Measurements from ENCODE around the gene PTPRG. TPM values are rescaled to one million over a fixed set of nuclear protein-coding genes. Genes with fewer than 3 reads are reported as not detected.
"Not testable (repeated sequence)": the region's sequence is repeated elsewhere in the genome, so short reads cannot be mapped to it uniquely, and the experiment has no call there.

PTPRG gene
- total RNA-seq, 3 donors from 2014 or later = 0.10 to 0.19 (median 0.13) TPM

GRCh38 chr3:61743686-61744242 lies 182.4 kb downstream of the PTPRG start:
- Mint-ChIP-seq H3K27me3 (ENCODE audit: low read depth) (no peaks in the 10 kb centered on the region), H3K9me3 (no peaks in the 10 kb centered on the region), H3K36me3 (ENCODE audit: insufficient read depth) (no peaks in the 10 kb centered on the region), H3K4me1 (ENCODE audit: low read depth) (no peaks in the 10 kb centered on the region), H3K4me3 (no peak overlapping the region)
- ATAC-seq (no peak), DNase-seq (no peak)

- ATAC-seq = no peak
- H3K4me3 Mint-ChIP-seq = no peak overlapping the region
- DNase-seq = no peak
- no peaks in the 10 kb centered on the region for H3K4me1 Mint-ChIP-seq (ENCODE audit: low read depth)
- H3K36me3 Mint-ChIP-seq (ENCODE audit: insufficient read depth) = no peaks in the 10 kb centered on the region
- no peaks in the 10 kb centered on the region for H3K9me3 Mint-ChIP-seq
- H3K27me3 Mint-ChIP-seq (ENCODE audit: low read depth) = no peaks in the 10 kb centered on the region
Measured at GRCh38 chr3:61748288-61748687, 186.9 kb downstream of the PTPRG start.

- ATAC-seq (no peak), DNase-seq (no peak)
- no peaks in the 10 kb centered on the region for H3K9me3 Mint-ChIP-seq
- no peaks in the 10 kb centered on the region for H3K36me3 Mint-ChIP-seq (ENCODE audit: insufficient read depth)
- no peaks in the 10 kb centered on the region for H3K4me1 Mint-ChIP-seq (ENCODE audit: low read depth)
- no peaks in the 10 kb centered on the region for H3K27me3 Mint-ChIP-seq (ENCODE audit: low read depth)
- no peak overlapping the region for H3K4me3 Mint-ChIP-seq
Measured at GRCh38 chr3:61750766-61751165, 189.4 kb downstream of the PTPRG start.

GRCh38 chr3:61758839-61759238 lies 197.5 kb downstream of the PTPRG start:
- Mint-ChIP-seq H3K4me1 (ENCODE audit: low read depth) (no peaks in the 10 kb centered on the region), H3K9me3 (no peaks in the 10 kb centered on the region), H3K36me3 (ENCODE audit: insufficient read depth) (no peaks in the 10 kb centered on the region), H3K4me3 (no peak overlapping the region), H3K27me3 (ENCODE audit: low read depth) (no peaks in the 10 kb centered on the region)
- DNase-seq (no peak), ATAC-seq (no peak)

- not testable (repeated sequence) for H3K27me3 Mint-ChIP-seq (ENCODE audit: low read depth); H3K4me1 Mint-ChIP-seq (ENCODE audit: low read depth); ATAC-seq; DNase-seq; H3K4me3 Mint-ChIP-seq; H3K36me3 Mint-ChIP-seq (ENCODE audit: insufficient read depth); H3K9me3 Mint-ChIP-seq
Measured at GRCh38 chr3:61760783-61761182, 199.4 kb downstream of the PTPRG start.

GRCh38 chr3:61761694-61762430 lies 200.5 kb downstream of the PTPRG start:
- Mint-ChIP-seq H3K9me3 (no peaks in the 10 kb centered on the region), H3K4me3 (no peak overlapping the region), H3K4me1 (ENCODE audit: low read depth) (no peaks in the 10 kb centered on the region), H3K27me3 (ENCODE audit: low read depth) (no peaks in the 10 kb centered on the region), H3K36me3 (ENCODE audit: insufficient read depth) (no peaks in the 10 kb centered on the region)
- DNase-seq = no peak
- no peak for ATAC-seq

GRCh38 chr3:61765157-61765876 lies 203.9 kb downstream of the PTPRG start:
- no peak for DNase-seq
- no peaks in the 10 kb centered on the region for H3K9me3 Mint-ChIP-seq

GRCh38 chr3:61768284-61769037 lies 207.1 kb downstream of the PTPRG start:
- Mint-ChIP-seq H3K27me3 (ENCODE audit: low read depth) (no peaks in the 10 kb centered on the region), H3K4me3 (no peak overlapping the region), H3K4me1 (ENCODE audit: low read depth) (no peaks in the 10 kb centered on the region), H3K9me3 (peaks cover 4% of the 10 kb centered on the region), H3K36me3 (ENCODE audit: insufficient read depth) (no peaks in the 10 kb centered on the region)
- ATAC-seq (no peak), DNase-seq (no peak)

More at GRCh38 chr3:61765157-61765876, 203.9 kb downstream of the PTPRG start:
- Mint-ChIP-seq H3K4me1 (ENCODE audit: low read depth) (no peaks in the 10 kb centered on the region), H3K27me3 (ENCODE audit: low read depth) (no peaks in the 10 kb centered on the region), H3K36me3 (ENCODE audit: insufficient read depth) (no peaks in the 10 kb centered on the region), H3K4me3 (no peak overlapping the region)
- no peak for ATAC-seq

GRCh38 chr3:61769266-61769990 lies 208.1 kb downstream of the PTPRG start:
- no peaks in the 10 kb centered on the region for H3K27me3 Mint-ChIP-seq (ENCODE audit: low read depth)
- no peak for DNase-seq
- no peaks in the 10 kb centered on the region for H3K36me3 Mint-ChIP-seq (ENCODE audit: insufficient read depth)
- H3K9me3 Mint-ChIP-seq = peaks cover 4% of the 10 kb centered on the region
- ATAC-seq = no peak
- no peaks in the 10 kb centered on the region for H3K4me1 Mint-ChIP-seq (ENCODE audit: low read depth)
- H3K4me3 Mint-ChIP-seq = no peak overlapping the region

GRCh38 chr3:61771976-61772375 lies 210.6 kb downstream of the PTPRG start:
- DNase-seq (no peak), ATAC-seq (no peak)
- H3K36me3 Mint-ChIP-seq (ENCODE audit: insufficient read depth) = no peaks in the 10 kb centered on the region
- H3K4me3 Mint-ChIP-seq = no peak overlapping the region
- H3K27me3 Mint-ChIP-seq (ENCODE audit: low read depth) = no peaks in the 10 kb centered on the region
- H3K9me3 Mint-ChIP-seq = peaks cover 4% of the 10 kb centered on the region
- no peaks in the 10 kb centered on the region for H3K4me1 Mint-ChIP-seq (ENCODE audit: low read depth)

GRCh38 chr3:61772456-61772855 lies 211.1 kb downstream of the PTPRG start:
- Mint-ChIP-seq H3K4me3 (no peak overlapping the region), H3K4me1 (ENCODE audit: low read depth) (no peaks in the 10 kb centered on the region), H3K9me3 (peaks cover 4% of the 10 kb centered on the region), H3K36me3 (ENCODE audit: insufficient read depth) (no peaks in the 10 kb centered on the region), H3K27me3 (ENCODE audit: low read depth) (no peaks in the 10 kb centered on the region)
- DNase-seq = no peak
- ATAC-seq = no peak

GRCh38 chr3:61774279-61774890 lies 213.0 kb downstream of the PTPRG start:
- DNase-seq (no peak), ATAC-seq (no peak)
- Mint-ChIP-seq H3K4me3 (no peak overlapping the region), H3K9me3 (peaks cover 4% of the 10 kb centered on the region), H3K27me3 (ENCODE audit: low read depth) (no peaks in the 10 kb centered on the region), H3K4me1 (ENCODE audit: low read depth) (no peaks in the 10 kb centered on the region), H3K36me3 (ENCODE audit: insufficient read depth) (no peaks in the 10 kb centered on the region)

GRCh38 chr3:61776390-61776789 lies 215.0 kb downstream of the PTPRG start:
- Mint-ChIP-seq H3K4me3 (no peak overlapping the region), H3K9me3 (peaks cover 8% of the 10 kb centered on the region), H3K27me3 (ENCODE audit: low read depth) (no peaks in the 10 kb centered on the region), H3K36me3 (ENCODE audit: insufficient read depth) (no peaks in the 10 kb centered on the region), H3K4me1 (ENCODE audit: low read depth) (no peaks in the 10 kb centered on the region)
- ATAC-seq = no peak
- DNase-seq = no peak
